ENCODE measurements around the gene FAM9C.

DNA sequence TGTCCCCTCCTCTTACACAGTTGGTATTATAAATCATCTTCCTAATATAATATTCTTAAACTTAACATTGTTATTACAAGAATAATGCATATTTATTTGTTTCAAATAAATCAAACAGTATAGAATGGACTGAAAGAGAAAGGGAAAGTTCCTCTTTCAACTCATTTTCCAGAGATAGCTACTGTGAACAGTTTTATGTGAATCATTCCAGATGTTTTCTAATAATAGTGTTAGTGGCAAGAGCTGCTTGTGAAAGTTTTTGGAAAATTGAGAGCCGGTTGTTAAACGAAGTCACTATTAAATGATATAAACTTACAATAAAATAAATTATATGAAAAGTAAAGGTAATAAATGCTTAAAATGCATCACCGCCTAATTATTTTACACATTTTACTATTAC, 55.0 kb downstream of the FAM9C start:
- TF ChIP-seq GATA2 (IDR thresholded peaks at IDR 0.05; ENCODE audit: low read depth, low read length) (no peak), GATA3 (IDR thresholded peaks at IDR 0.05; ENCODE audit: low read depth, low read length) (no peak)
